Endodermal cell (in vitro differentiated cells): Measurements from ENCODE around the gene SMG7. TPM values are rescaled to one million over a fixed set of nuclear protein-coding genes. Genes with fewer than 3 reads are reported as not detected.

ENCODE experiments used
- DNase-seq: peaks from one replicate; pipeline ENCODE4 v3.0.0-alpha.2; 2017
- H3K27ac ChIP-seq: 2 replicates; pipeline ENCODE4 v1.5.1; 2013; ENCODE audit warnings: mild to moderate bottlenecking, low read depth, low read length, moderate library complexity
- H3K27me3 ChIP-seq: 2 replicates; pipeline ENCODE4 v1.6.1; 2013; ENCODE audit warnings: mild to moderate bottlenecking, low read length, moderate library complexity; ENCODE audit not compliant: insufficient read depth, control insufficient read depth, poor library complexity, severe bottlenecking
- H3K36me3 ChIP-seq: 2 replicates; pipeline ENCODE4 v1.7.0; 2013; ENCODE audit warnings: mild to moderate bottlenecking, low read length, moderate library complexity; ENCODE audit not compliant: control insufficient read depth, insufficient read depth
- H3K4me1 ChIP-seq: one replicate; pipeline ENCODE4 v1.7.0; 2013; ENCODE audit warnings: low read length; ENCODE audit not compliant: control insufficient read depth, insufficient read depth
- H3K4me3 ChIP-seq: 2 replicates; pipeline ENCODE4 v1.5.1; 2013; ENCODE audit warnings: mild to moderate bottlenecking, low read length, moderate library complexity
- H3K9ac ChIP-seq: 2 replicates; pipeline ENCODE4 v1.6.1; 2013; ENCODE audit warnings: mild to moderate bottlenecking, low read length, moderate library complexity; ENCODE audit not compliant: poor library complexity, severe bottlenecking; ENCODE audit errors: extremely low read depth
- H3K9me3 ChIP-seq: 2 replicates; pipeline ENCODE4 v1.6.1; 2013; ENCODE audit warnings: mild to moderate bottlenecking, low read length, moderate library complexity; ENCODE audit not compliant: control insufficient read depth
- H3K27ac Mint-ChIP-seq: 2 replicates; pipeline ENCODE4 v1.8.0; 2020; ENCODE audit warnings: mixed read lengths
- H3K27me3 Mint-ChIP-seq: 2 replicates; pipeline ENCODE4 v1.8.0; 2021; ENCODE audit warnings: mild to moderate bottlenecking, mixed read lengths; ENCODE audit not compliant: insufficient read depth
- H3K36me3 Mint-ChIP-seq: 2 replicates; pipeline ENCODE4 v1.8.0; 2020; ENCODE audit warnings: low read depth, mixed read lengths
- H3K4me1 Mint-ChIP-seq: 2 replicates; pipeline ENCODE4 v1.8.0; 2020; ENCODE audit warnings: mixed read lengths
- H3K4me3 Mint-ChIP-seq: 2 replicates; pipeline ENCODE4 v1.8.0; 2020; ENCODE audit warnings: mild to moderate bottlenecking, moderate library complexity, mixed read lengths
- H3K9me3 Mint-ChIP-seq: 2 replicates; pipeline ENCODE4 v1.8.0; 2020; ENCODE audit warnings: mild to moderate bottlenecking, mixed read lengths
- CTCF ChIP-seq: fragments of 200-600 bp; sonication (generic); conservative IDR thresholded peaks from 2 replicates; pipeline ENCODE4 v1.5.0; 2021; ENCODE audit warnings: antibody characterized with exemption, mild to moderate bottlenecking
- WGBS, 2 experiments: methylation state at CpG; one replicate each; pipeline versions ENCODE4 v1.1.5 to v1.1.7; 2013; ENCODE audit warnings: missing lambda C conversion rate in 2 of 2, mixed read lengths in 1 of 2; ENCODE audit not compliant: insufficient coverage in 1 of 2, insufficient read length in 1 of 2; 5-methylcytosine and 5-hydroxymethylcytosine counted together
- total RNA-seq, 2 donors: library from RNA; stranded (reverse); fragmentation: NEBNext Ultra II Directional in 1 of 2; extraction: Animal tissue kit (Norgen Biotek cat#: 25700) in 1 of 2; gene quantifications; 2 replicates in 1 of 2; 3 replicates in 1 of 2; pipeline ENCODE4 v1.2.1, GENCODE V29; 2021

Gene SMG7
- total RNA-seq, 2 donors from 2014 or later = 60.5 to 75.9 TPM

DNA sequence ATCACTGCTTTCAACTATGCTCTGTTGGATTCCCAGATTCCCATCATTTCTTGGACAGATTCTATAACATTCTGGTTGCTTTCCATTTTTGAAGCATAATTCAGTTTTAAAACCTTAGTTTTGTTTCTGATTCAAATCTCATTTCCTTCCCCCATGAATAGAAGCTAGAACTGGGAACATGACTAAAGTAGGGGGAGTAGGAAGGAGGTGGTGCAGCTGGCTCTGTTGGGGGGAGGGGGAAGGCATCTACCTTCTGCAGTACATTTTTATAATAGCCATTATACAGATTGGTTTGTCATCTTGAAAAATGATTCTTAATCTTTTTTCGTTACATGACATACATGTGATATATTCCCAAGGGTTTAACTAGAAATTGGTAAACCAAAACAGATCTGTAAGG lies 48.1 kb downstream of the SMG7 start:
- H3K36me3 Mint-ChIP-seq = peaks cover 55% of the 10 kb centered on the region
- no peak for TF ChIP-seq CTCF

DNA sequence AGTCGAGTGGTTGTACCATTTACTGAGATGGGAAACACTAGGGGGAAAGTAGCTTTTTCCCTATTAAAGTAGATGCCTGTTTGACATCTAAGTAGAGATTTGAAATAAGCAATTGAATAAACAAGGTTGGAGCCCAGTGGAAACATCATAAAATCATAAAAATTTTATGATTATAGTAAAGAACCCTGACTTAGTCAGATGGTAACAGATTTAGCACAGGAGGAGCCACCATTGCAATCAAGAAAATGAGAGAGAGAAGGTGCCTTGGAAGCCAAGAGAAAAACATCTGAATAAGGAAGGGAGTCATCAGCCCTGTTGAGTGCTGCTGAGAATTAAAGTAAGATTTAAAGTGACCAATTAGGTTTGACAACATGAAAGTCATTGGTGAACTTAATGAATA lies 49.8 kb downstream of the SMG7 start:
- 95 to 100% methylated on average over 1 of the region's 1 CpG for WGBS, 2 experiments
- H3K27ac Mint-ChIP-seq = no peak overlapping the region

More for the DNA sequence above, 48.1 kb downstream of the SMG7 start:
- Histone ChIP-seq H3K4me3 (no peak overlapping the region), H3K4me1 (peaks cover 14% of the 10 kb centered on the region), H3K9me3 (no peaks in the 10 kb centered on the region), H3K27me3 (no peaks in the 10 kb centered on the region), H3K36me3 (peaks cover 76% of the 10 kb centered on the region), H3K27ac (no peak overlapping the region), H3K9ac (no peak overlapping the region)
- no peak overlapping the region for H3K4me3 Mint-ChIP-seq
- DNase-seq = no peak
- H3K9me3 Mint-ChIP-seq = no peaks in the 10 kb centered on the region
- WGBS, 2 experiments = 100% methylated on average over 1 of the region's 1 CpG
- no peaks in the 10 kb centered on the region for H3K27me3 Mint-ChIP-seq
- no peak overlapping the region for H3K27ac Mint-ChIP-seq
- H3K4me1 Mint-ChIP-seq = peaks cover 25% of the 10 kb centered on the region

GRCh38 chr1:183528577-183528976 lies 56.3 kb downstream of the SMG7 start:
- TF ChIP-seq CTCF = no peak
- Histone ChIP-seq H3K27ac (no peak overlapping the region), H3K27me3 (no peaks in the 10 kb centered on the region), H3K4me3 (no peak overlapping the region), H3K4me1 (no peaks in the 10 kb centered on the region), H3K9ac (no peak overlapping the region), H3K9me3 (no peaks in the 10 kb centered on the region), H3K36me3 (peaks cover 89% of the 10 kb centered on the region)
- H3K36me3 Mint-ChIP-seq = peaks cover 47% of the 10 kb centered on the region
- H3K9me3 Mint-ChIP-seq = no peaks in the 10 kb centered on the region
- H3K27ac Mint-ChIP-seq = no peak overlapping the region
- no peak for DNase-seq
- H3K4me1 Mint-ChIP-seq = no peaks in the 10 kb centered on the region
- no peaks in the 10 kb centered on the region for H3K27me3 Mint-ChIP-seq
- H3K4me3 Mint-ChIP-seq = no peak overlapping the region
- 100% methylated on average over 3 of the region's 3 CpGs; no CpG with 5 or more reads in 1 of the 2 experiments for WGBS, 2 experiments

More for the DNA sequence above, 49.8 kb downstream of the SMG7 start:
- Mint-ChIP-seq H3K27me3 (no peaks in the 10 kb centered on the region), H3K4me3 (no peak overlapping the region), H3K4me1 (peaks cover 11% of the 10 kb centered on the region), H3K36me3 (peaks cover 62% of the 10 kb centered on the region), H3K9me3 (no peaks in the 10 kb centered on the region)
- peaks cover 5% of the 10 kb centered on the region for H3K4me1 ChIP-seq
- DNase-seq = no peak
- TF ChIP-seq CTCF = no peak
- no peak overlapping the region for H3K27ac ChIP-seq
- no peak overlapping the region for H3K9ac ChIP-seq
- no peaks in the 10 kb centered on the region for H3K9me3 ChIP-seq
- H3K36me3 ChIP-seq = peaks cover 88% of the 10 kb centered on the region
- H3K4me3 ChIP-seq = no peak overlapping the region
- no peaks in the 10 kb centered on the region for H3K27me3 ChIP-seq
